K562 (cell line): ENCODE data around the gene BAIAP2. TPM values are rescaled to one million over a fixed set of nuclear protein-coding genes. Genes with fewer than 3 reads are reported as not detected.
A peak's percentile ranks its signal among the peaks of the same experiment; 100 is the strongest.

Experiments
- ATAC-seq: fragments of 200-7000 bp; cut with Tn5 transposase; 3 replicates; pipeline ENCODE4 v1.9.1; 2020; ENCODE audit warnings: moderate library complexity
- BruUV-seq: library from RNA; stranded (reverse); fragments of 400-500 nt; replicated peaks from 2 replicates; lab custom pipeline; 2021; lab: Mats Ljungman, UMichigan
- CTCF ChIA-PET: fragments of 300-600 bp; formaldehyde crosslinking; extraction: SDS; loops from one replicate; lab custom pipeline; 2021; ENCODE audit warnings: low intra/inter-chr PET ratio; lab: Yijun Ruan, JAX
- POLR2A ChIA-PET: fragments of 300-600, 350-650 bp; sonication (Branson Sonifier 250); formaldehyde crosslinking; extraction: SDS; loops from one replicate; lab custom pipeline; 2021; ENCODE audit warnings: antibody characterized with exemption, inconsistent platforms; lab: Yijun Ruan, JAX
- DNase-seq, 4 experiments: peaks; one replicate each; pipeline versions ENCODE4 v3.0.0 to v3.0.0-alpha.2; 2011 to 2018; ENCODE audit warnings: low spot score in 3 of 4, mixed read lengths in 3 of 4; ENCODE audit errors: extremely low read depth in 1 of 4
- FAIRE-seq: peaks from 2 replicates; lab custom pipeline; 2011; peaks lifted over from hg19 to GRCh38; lab: Jason Lieb, UNC
- H2AFZ ChIP-seq: 2 replicates; pipeline ENCODE4 v1.6.0; 2011; ENCODE audit warnings: low read depth, low read length, control low read depth, inconsistent platforms
- H3K27ac ChIP-seq: fragments of 200-600 bp; 3 replicates; pipeline ENCODE4 v1.8.0; 2011; ENCODE audit warnings: low read depth, mild to moderate bottlenecking, control low read depth, inconsistent platforms, low read length, moderate library complexity, mixed read lengths; ENCODE audit errors: extremely low read depth
- H3K27me3 ChIP-seq, 2 experiments: fragments of 300-600 bp in 1 of 2; 2 replicates in 1 of 2; 3 replicates in 1 of 2; pipeline versions ENCODE4 v1.6.0 to v1.8.0; 2011; ENCODE audit warnings: inconsistent platforms in 2 of 2, low read length in 2 of 2, mild to moderate bottlenecking in 1 of 2, mixed read lengths in 1 of 2, moderate library complexity in 1 of 2; ENCODE audit not compliant: control insufficient read depth in 2 of 2, insufficient read depth in 2 of 2
- H3K36me3 ChIP-seq: fragments of 300-600 bp; 3 replicates; pipeline ENCODE4 v1.8.0; 2011; ENCODE audit warnings: mild to moderate bottlenecking, low read length, inconsistent platforms; ENCODE audit not compliant: control insufficient read depth, insufficient read depth
- H3K4me1 ChIP-seq, 2 experiments: fragments of 200-600 bp in 1 of 2; replicated peaks in 1 of 2; 2 replicates in 1 of 2; 3 replicates in 1 of 2; pipeline versions ENCODE4 v1.5.1 to v1.8.0; 2011; ENCODE audit warnings: inconsistent platforms in 2 of 2, low read length in 2 of 2, mild to moderate bottlenecking in 1 of 2, mixed read lengths in 1 of 2, moderate library complexity in 1 of 2; ENCODE audit not compliant: control insufficient read depth in 2 of 2, insufficient read depth in 2 of 2
- H3K4me2 ChIP-seq: 2 replicates; pipeline ENCODE4 v1.6.1; 2011; ENCODE audit warnings: low read length, control low read depth, inconsistent platforms, mixed read lengths; ENCODE audit not compliant: insufficient read depth
- H3K4me3 ChIP-seq: fragments of 200-600 bp; sonication (generic), shearing (Covaris generic); 2 replicates; pipeline ENCODE4 v1.5.1; 2016; ENCODE audit warnings: control low read depth, inconsistent platforms
- H3K79me2 ChIP-seq: fragments of 200-600 bp; 3 replicates; pipeline ENCODE4 v1.8.0; 2011; ENCODE audit warnings: low read length, inconsistent platforms; ENCODE audit not compliant: control insufficient read depth, insufficient read depth
- H3K9ac ChIP-seq, 2 experiments: 2 replicates each; pipeline versions ENCODE4 v1.6.0 to v1.6.1; 2011; ENCODE audit warnings: low read depth in 2 of 2, low read length in 2 of 2, control low read depth in 1 of 2, inconsistent platforms in 1 of 2, mild to moderate bottlenecking in 1 of 2, mixed read lengths in 1 of 2; ENCODE audit not compliant: insufficient read depth in 1 of 2
- H3K9me1 ChIP-seq: one replicate; pipeline ENCODE4 v1.6.0; 2011; ENCODE audit warnings: inconsistent platforms, mild to moderate bottlenecking, low read length, moderate library complexity; ENCODE audit not compliant: control insufficient read depth, insufficient read depth
- H3K9me3 ChIP-seq: replicated peaks from 2 replicates; pipeline ENCODE4 v1.5.1; 2011; ENCODE audit warnings: low read depth, low read length, inconsistent platforms; ENCODE audit not compliant: control insufficient read depth, insufficient read depth
- H4K20me1 ChIP-seq: replicated peaks from 2 replicates; pipeline ENCODE4 v1.6.1; 2011; ENCODE audit warnings: low read length, inconsistent platforms, mixed read lengths; ENCODE audit not compliant: control insufficient read depth, insufficient read depth
- ASH1L ChIP-seq: fragments of 450-650 bp; IDR thresholded peaks from 2 replicates; pipeline ENCODE4 v1.6.1; 2018; ENCODE audit warnings: borderline replicate concordance, mild to moderate bottlenecking, low read depth; ENCODE audit not compliant: partially characterized antibody
- BRF1 ChIP-seq: IDR thresholded peaks from 3 replicates; pipeline ENCODE4 v1.6.1; 2011; ENCODE audit warnings: borderline replicate concordance, mild to moderate bottlenecking; ENCODE audit not compliant: insufficient read length; ENCODE audit errors: extremely low read depth
- CREBBP ChIP-seq: IDR thresholded peaks from one replicate; pipeline ENCODE4 v1.6.1; 2012; ENCODE audit warnings: low read depth, mild to moderate bottlenecking, control low read depth, inconsistent platforms, low read length
- EHMT2 ChIP-seq: fragments of 450-650 bp; IDR thresholded peaks from 2 replicates; pipeline ENCODE4 v1.6.1; 2018; ENCODE audit warnings: antibody characterized with exemption
- GATA2 ChIP-seq: sonication (generic); formaldehyde crosslinking; IDR thresholded peaks from 2 replicates; pipeline ENCODE4 v1.4.0; 2020; ENCODE audit warnings: mild to moderate bottlenecking, missing genetic modification reagents
- HES1 ChIP-seq: fragments of 450-650 bp; IDR thresholded peaks from 2 replicates; pipeline ENCODE4 v1.6.1; 2016; ENCODE audit warnings: low read depth, mild to moderate bottlenecking, moderate library complexity
- MAZ ChIP-seq, 2 experiments: fragments of 450-650 bp in 1 of 2; sonication (generic) in 1 of 2; formaldehyde crosslinking; IDR thresholded peaks in 1 of 2; conservative IDR thresholded peaks in 1 of 2; 2 replicates each; pipeline versions ENCODE4 v1.4.0 to v1.5.0; 2020; ENCODE audit warnings: mild to moderate bottlenecking in 1 of 2, missing genetic modification reagents in 1 of 2
- MECOM ChIP-seq: fragments of 250-450 bp; sonication (Bioruptor Pico); IDR thresholded peaks from 2 replicates; pipeline ENCODE4 v1.8.0; 2022; ENCODE audit warnings: inconsistent platforms
- MYNN ChIP-seq, 2 experiments: sonication (generic); formaldehyde crosslinking in 1 of 2; IDR thresholded peaks; 2 replicates each; pipeline versions ENCODE4 v1.5.0 to v1.6.1; 2016 to 2020; ENCODE audit warnings: antibody characterized with exemption in 1 of 2, missing genetic modification reagents in 1 of 2
- RBM25 ChIP-seq: fragments of 200-400 bp; formaldehyde crosslinking; IDR thresholded peaks from 2 replicates; pipeline ENCODE4 v1.6.1; 2018; ENCODE audit warnings: low read length, low read depth, moderate library complexity; ENCODE audit not compliant: severe bottlenecking
- SMARCA5 ChIP-seq: fragments of 450-650 bp; IDR thresholded peaks from 2 replicates; pipeline ENCODE4 v1.6.1; 2016
- SRSF9 ChIP-seq: fragments of 200-400 bp; formaldehyde crosslinking; IDR thresholded peaks from 2 replicates; pipeline ENCODE4 v1.6.1; 2017; ENCODE audit warnings: low read depth, low read length, borderline replicate concordance
- ZNF217 ChIP-seq: sonication (generic); formaldehyde crosslinking; IDR thresholded peaks from 2 replicates; pipeline ENCODE4 v1.8.0; 2022; ENCODE audit warnings: mild to moderate bottlenecking, missing genetic modification reagents
- ZNF589 ChIP-seq: fragments of 200-800 bp; sonication (Bioruptor generic); IDR thresholded peaks from 2 replicates; pipeline ENCODE4 v1.6.1; 2016; ENCODE audit warnings: low read depth, missing genetic modification characterization, missing compliant biosample characterization
- WGBS: fragments of 100-300 bp; shearing (Covaris generic); methylation state at CpG from one replicate; pipeline ENCODE4 v1.1.6; 2016; ENCODE audit warnings: low coverage, mixed read lengths; ENCODE audit not compliant: insufficient coverage; ENCODE audit errors: missing lambda C conversion rate; 5-methylcytosine and 5-hydroxymethylcytosine counted together
- in situ Hi-C: fragments of 300-500 bp; cut with MboI; formaldehyde crosslinking; loops from 4 replicates; pipeline ENCODE4 v1.15.0; 2018; ENCODE audit warnings: inconsistent platforms, mixed read lengths
- intact Hi-C: fragments of 100-400 bp; cut with micrococcal nuclease; formaldehyde crosslinking; loops from 2 replicates; pipeline ENCODE4 v1.14.2; 2022
- polyA plus RNA-seq, 8 experiments: library from polyadenylated mRNA; depleted of rRNA in 4 of 8; stranded (reverse) in 5 of 8; unstranded in 3 of 8; fragments of >200 nt; fragmentation: Nextera tagmentation in 2 of 8; fragmentation: Illumina TruSeq in 1 of 8; extraction: Ambion mirVana in 2 of 8; extraction: Trizol in 1 of 8; gene quantifications; 2 replicates each; pipeline versions ENCODE4 v1.2.1 to v1.2.3, GENCODE V29; 2011 to 2014; ENCODE audit warnings: inconsistent platforms in 1 of 8, missing spikeins in 1 of 8
- total RNA-seq, 7 experiments: library from RNA; depleted of rRNA in 6 of 7; stranded (reverse); fragments of >200 nt in 6 of 7; fragmentation: Illumina TruSeq in 2 of 7; extraction: Trizol in 2 of 7; gene quantifications; 2 replicates each; pipeline versions ENCODE4 v1.2.1 to v1.2.3, GENCODE V29; 2011 to 2021; ENCODE audit warnings: low replicate concordance in 1 of 7
- TF ChIP-seq, protein P1 (sequence below), 3 experiments: fragments of 200-800 bp in 1 of 3; sonication (Bioruptor generic) in 1 of 3; sonication (generic) in 1 of 3; formaldehyde crosslinking in 1 of 3; IDR thresholded peaks; 2 replicates each; pipeline versions ENCODE4 v1.6.1 to v1.8.0; 2016 to 2022; ENCODE audit warnings: mild to moderate bottlenecking in 2 of 3, missing compliant biosample characterization in 2 of 3, missing genetic modification characterization in 2 of 3, missing genetic modification reagents in 1 of 3
- TF ChIP-seq, protein P2 (sequence below): fragments of 450-650 bp; formaldehyde crosslinking; IDR thresholded peaks from 2 replicates; pipeline ENCODE4 v1.4.0; 2022; ENCODE audit warnings: mild to moderate bottlenecking, moderate library complexity

The BAIAP2 gene
- total and polyA plus RNA-seq, 9 of the 15 experiments (the other 6 are each of a cell fraction or from before 2014, with no cell fraction given), result 2.3 to 51.6 (median 18.4) TPM

DNA sequence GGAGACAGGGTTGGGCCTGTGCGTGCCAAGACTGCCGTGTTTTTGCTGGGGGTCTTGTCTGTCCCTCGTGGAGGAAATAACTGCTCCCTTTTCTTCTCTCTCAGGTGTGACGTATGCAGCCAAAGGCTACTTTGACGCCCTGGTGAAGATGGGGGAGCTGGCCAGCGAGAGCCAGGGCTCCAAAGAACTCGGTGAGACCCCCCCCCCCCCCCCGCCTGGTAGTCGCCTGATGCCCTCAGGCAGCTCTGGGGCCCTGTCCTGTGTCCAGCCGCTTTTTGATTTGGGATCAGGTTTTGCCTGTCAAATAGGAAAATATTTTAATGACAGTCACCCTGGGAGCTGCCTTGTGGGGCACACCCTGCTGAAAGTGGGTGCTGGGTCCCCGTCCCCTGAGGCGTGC is 22.8 kb downstream of the BAIAP2 start (continued):
- TF ChIP-seq, protein P1, sequence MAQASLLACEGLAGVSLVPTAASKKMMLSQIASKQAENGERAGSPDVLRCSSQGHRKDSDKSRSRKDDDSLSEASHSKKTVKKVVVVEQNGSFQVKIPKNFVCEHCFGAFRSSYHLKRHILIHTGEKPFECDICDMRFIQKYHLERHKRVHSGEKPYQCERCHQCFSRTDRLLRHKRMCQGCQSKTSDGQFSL (CRISPR knock-in tag; IDR thresholded peaks at IDR 0.05), result no peak
- TF ChIP-seq, protein P1 (tag; IDR thresholded peaks at IDR 0.05), result peak in 1 of 2 experiments; percentile 56; a peak in 1 of 4 replicates
- TF ChIP-seq ZNF217 (CRISPR knock-in tag), result no peak

DNA sequence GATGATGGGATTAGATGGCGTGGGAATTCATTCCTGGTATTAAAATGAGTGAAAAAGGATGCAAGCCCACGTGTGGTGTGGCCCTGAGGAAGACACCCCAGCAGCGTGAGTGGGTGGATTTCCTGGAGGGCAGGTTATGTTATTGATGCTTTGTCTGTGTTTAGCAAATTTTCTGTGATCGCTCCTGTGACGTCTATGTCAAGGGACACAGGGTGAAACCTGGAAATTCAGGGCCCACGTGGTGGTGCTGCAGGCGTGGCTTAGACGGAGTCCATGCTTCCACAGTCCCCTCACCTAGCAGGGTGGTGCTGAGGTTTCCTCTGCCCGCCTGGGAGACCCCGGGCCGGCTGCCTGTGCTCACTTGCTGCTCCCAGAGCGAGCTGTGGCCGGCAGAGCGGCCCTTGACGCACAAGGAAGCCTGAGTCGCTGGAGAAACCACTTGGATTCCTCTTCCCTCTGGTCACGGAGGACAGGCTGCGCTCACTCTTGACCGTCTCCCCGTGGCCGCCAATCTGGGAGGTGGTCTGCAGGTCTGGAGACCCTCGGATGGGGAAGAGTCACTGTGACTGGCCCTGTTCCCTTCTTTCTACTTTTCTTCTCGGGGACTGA is 23.4 kb downstream of the BAIAP2 start:
- in situ Hi-C loops, result no loop called here
- Histone ChIP-seq H2AFZ (no peak overlapping the region), H3K4me3 (no peak overlapping the region), H3K27me3 (no peaks in the 10 kb centered on the region), H3K9me3 (no peaks in the 10 kb centered on the region), H3K27ac (no peak overlapping the region), H3K4me2 (no peak overlapping the region), H3K79me2 (no peaks in the 10 kb centered on the region; the same call in 2 of the 3 replicates), H3K36me3 (peaks cover 52% of the 10 kb centered on the region; the same call in 2 of the 3 replicates), H4K20me1 (peaks cover 6% of the 10 kb centered on the region), H3K9me1 (peaks cover 7% of the 10 kb centered on the region), H3K9ac (peak overlapping the region in 1 of 2 experiments; percentile 48; a peak in 1 of 4 replicates), H3K4me1 (peaks cover 17 to 54% of the 10 kb centered on the region in 2 experiments)
- CTCF ChIA-PET, result no interaction called here
- FAIRE-seq (no peak), ATAC-seq (no peak), DNase-seq (no peak)
- no TSS peak for BruUV-seq
- POLR2A ChIA-PET, result interaction anchor here (0.6 kb wide), 2 partner anchors 12 to 604 kb away, joined by 3 read pairs; no protein-coding TSS in a partner anchor
- 85% methylated on average over 22 of the region's 23 CpGs for WGBS
- no peak for TF ChIP-seq BRF1
- TF ChIP-seq SRSF9, result no peak
- TF ChIP-seq RBM25, result no peak
- no peak for TF ChIP-seq GATA2 (CRISPR knock-in tag)
- TF ChIP-seq HES1, result no peak
- TF ChIP-seq MECOM (CRISPR knock-in tag), result no peak
- TF ChIP-seq, protein P2, sequence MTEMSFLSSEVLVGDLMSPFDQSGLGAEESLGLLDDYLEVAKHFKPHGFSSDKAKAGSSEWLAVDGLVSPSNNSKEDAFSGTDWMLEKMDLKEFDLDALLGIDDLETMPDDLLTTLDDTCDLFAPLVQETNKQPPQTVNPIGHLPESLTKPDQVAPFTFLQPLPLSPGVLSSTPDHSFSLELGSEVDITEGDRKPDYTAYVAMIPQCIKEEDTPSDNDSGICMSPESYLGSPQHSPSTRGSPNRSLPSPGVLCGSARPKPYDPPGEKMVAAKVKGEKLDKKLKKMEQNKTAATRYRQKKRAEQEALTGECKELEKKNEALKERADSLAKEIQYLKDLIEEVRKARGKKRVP, result no peak
- TF ChIP-seq MYNN (IDR thresholded peaks at IDR 0.05), result no peak
- TF ChIP-seq MYNN (CRISPR knock-in tag; IDR thresholded peaks at IDR 0.05), result no peak
- TF ChIP-seq MAZ (CRISPR knock-in tag; conservative IDR thresholded peaks at IDR 0.05 in 1 of 2, IDR thresholded peaks at IDR 0.05 in 1 of 2), result no peak
- no peak for TF ChIP-seq SMARCA5
- no peak for TF ChIP-seq EHMT2
- TF ChIP-seq CREBBP, result no peak
- TF ChIP-seq ASH1L, result no peak
- TF ChIP-seq ZNF589 (CRISPR knock-in tag), result no peak
- intact Hi-C loops, result no loop called here
